ENCODE results near the gene DEAF1. TPM values are rescaled to one million over a fixed set of nuclear protein-coding genes. Genes with fewer than 3 reads are reported as not detected.

The DEAF1 gene
- total RNA-seq, 4 donors from 2014 or later: 61.8 to 103 (median 87.6) TPM

GRCh38 chr11:612201-612960 lies 82.6 kb downstream of the DEAF1 start:
- WGBS, 2 donors: 72 to 79% methylated on average over 9 to 22 of the region's 27 CpGs
- no peak overlapping the region for H3K4me3 ChIP-seq (replicated peaks in 1 of 3)
- TF ChIP-seq POLR2A (IDR thresholded peaks at IDR 0.05) (no peak), CTCF (IDR thresholded peaks at IDR 0.05) (no peak)
- H3K27ac ChIP-seq: no peak overlapping the region
- no peak for DNase-seq
- H3K4me1 ChIP-seq: peaks cover 22 to 27% of the 10 kb centered on the region in 2 donors
- no peaks in the 10 kb centered on the region for H3K9me3 ChIP-seq
- intact Hi-C loops (cut with DNase I): loop anchor here (5.0 kb wide), 1 partner anchor 50 kb away; the partner anchor contains the start of genes LMNTD2 and RASSF7
- no peaks in the 10 kb centered on the region for H3K27me3 ChIP-seq
- peaks cover 49 to 60% of the 10 kb centered on the region in 2 donors for H3K36me3 ChIP-seq

- no peak overlapping the region for H3K27ac ChIP-seq
- no peaks in the 10 kb centered on the region for H3K9me3 ChIP-seq
- no peak overlapping the region for H3K4me3 ChIP-seq (replicated peaks in 1 of 3)
- peaks cover 22 to 26% of the 10 kb centered on the region in 2 donors for H3K4me1 ChIP-seq
- intact Hi-C loops (cut with DNase I): loop anchor here (5.0 kb wide), 1 partner anchor 49 kb away; the partner anchor contains the start of genes LMNTD2 and RASSF7
- peaks cover 60 to 71% of the 10 kb centered on the region in 2 donors for H3K36me3 ChIP-seq
- TF ChIP-seq CTCF (IDR thresholded peaks at IDR 0.05) (no peak), POLR2A (IDR thresholded peaks at IDR 0.05) (no peak)
- no peaks in the 10 kb centered on the region for H3K27me3 ChIP-seq
- 90 to 92% methylated on average over 39 to 46 of the region's 49 CpGs for WGBS, 2 donors
- no peak for DNase-seq
These were observed 83.7 kb downstream of the DEAF1 start for GRCh38 chr11:611001-611996.

- no peak overlapping the region for H3K4me3 ChIP-seq (replicated peaks in 1 of 3)
- WGBS, 2 donors: 100% methylated on average over 9 of the region's 18 CpGs; no CpG with 5 or more reads in 1 of the 2 donors
- DNase-seq: no peak
These were observed 84.7 kb downstream of the DEAF1 start for GRCh38 chr11:610146-610801.

GRCh38 chr11:609341-609811 lies 85.6 kb downstream of the DEAF1 start:
- H3K4me3 ChIP-seq (replicated peaks in 1 of 3): no peak overlapping the region
- peaks cover 77 to 90% of the 10 kb centered on the region in 2 donors for H3K36me3 ChIP-seq
- DNase-seq: no peak
- no peak overlapping the region for H3K27ac ChIP-seq
- WGBS, 2 donors: 92 to 95% methylated on average over 11 to 18 of the region's 28 CpGs
- peaks cover 8 to 12% of the 10 kb centered on the region in 2 donors for H3K4me1 ChIP-seq
- intact Hi-C loops (cut with DNase I): no loop called here
- H3K27me3 ChIP-seq: no peaks in the 10 kb centered on the region
- TF ChIP-seq CTCF (IDR thresholded peaks at IDR 0.05) (no peak), POLR2A (IDR thresholded peaks at IDR 0.05) (no peak)
- no peaks in the 10 kb centered on the region for H3K9me3 ChIP-seq

More at GRCh38 chr11:610146-610801, 84.7 kb downstream of the DEAF1 start:
- intact Hi-C loops (cut with DNase I): loop anchor here (5.0 kb wide), 1 partner anchor 48 kb away; the partner anchor contains the start of genes LMNTD2 and RASSF7
- no peaks in the 10 kb centered on the region for H3K9me3 ChIP-seq
- peaks cover 70 to 81% of the 10 kb centered on the region in 2 donors for H3K36me3 ChIP-seq
- no peaks in the 10 kb centered on the region for H3K27me3 ChIP-seq
- H3K27ac ChIP-seq: no peak overlapping the region
- no peak for TF ChIP-seq POLR2A (IDR thresholded peaks at IDR 0.05)
- no peak for TF ChIP-seq CTCF (IDR thresholded peaks at IDR 0.05)
- peaks cover 17 to 21% of the 10 kb centered on the region in 2 donors for H3K4me1 ChIP-seq
